Measurements from ENCODE around the gene ALDH2. TPM values are rescaled to one million over a fixed set of nuclear protein-coding genes. Genes with fewer than 3 reads are reported as not detected.
A peak's percentile ranks its signal among the peaks of the same experiment; 100 is the strongest.
"Not testable (repeated sequence)": the region's sequence is repeated elsewhere in the genome, so short reads cannot be mapped to it uniquely, and the experiment has no call there.

ALDH2 gene
- total and polyA plus RNA-seq, 4 experiments from 2014 or later: 0.47 to 3.1 (median 1.8) TPM

DNA sequence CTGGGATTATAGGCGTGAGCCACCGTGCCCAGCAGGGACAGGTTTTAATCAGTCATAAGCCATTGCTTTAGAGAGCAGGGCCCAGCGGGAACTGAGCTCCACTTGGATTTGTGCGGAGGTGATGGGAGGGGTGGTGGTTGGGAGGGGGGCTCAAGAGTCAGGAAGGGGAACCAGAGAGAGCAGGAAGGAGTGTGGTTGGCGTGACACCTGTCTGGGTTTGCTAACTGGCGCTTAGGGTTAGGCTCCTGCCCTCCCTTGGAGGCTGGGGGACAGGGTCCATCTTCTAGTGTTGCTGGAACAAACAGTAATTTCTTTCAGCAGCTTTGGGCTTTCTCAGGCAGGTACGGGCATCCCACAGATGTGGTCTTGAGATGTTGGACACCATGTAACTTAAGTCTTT is 7.5 kb upstream of the ALDH2 start:
- Mint-ChIP-seq H3K4me1 (peaks cover 0 to 4% (median 3%) of the 10 kb centered on the region in 4 donors), H3K27ac (no peak overlapping the region), H3K4me3 (no peak overlapping the region), H3K36me3 (peaks cover 8 to 12% of the 10 kb centered on the region in 2 donors), H3K9me3 (no peaks in the 10 kb centered on the region), H3K27me3 (peaks cover 10 to 17% of the 10 kb centered on the region in 2 donors)
- Histone ChIP-seq H3K27ac (ENCODE audit: low read depth, low read length) (no peak overlapping the region), H3K36me3 (ENCODE audit: insufficient read depth, low read length) (peaks cover 3% of the 10 kb centered on the region), H3K4me1 (ENCODE audit: insufficient read depth, low read length) (no peaks in the 10 kb centered on the region), H3K27me3 (ENCODE audit: insufficient read depth, low read length) (no peaks in the 10 kb centered on the region), H3K4me3 (ENCODE audit: low read length in 2 of 2) (no peak overlapping the region), H3K9me3 (ENCODE audit: control insufficient read depth in 1 of 2, low read length in 2 of 2) (no peaks in the 10 kb centered on the region)
- CTCF ChIA-PET (ENCODE audit: partially characterized antibody): no interaction called here
- no peak for DNase-seq
- POLR2A ChIA-PET (ENCODE audit: partially characterized antibody): no interaction called here
- intact Hi-C loops (cut with micrococcal nuclease): no loop called here

DNA sequence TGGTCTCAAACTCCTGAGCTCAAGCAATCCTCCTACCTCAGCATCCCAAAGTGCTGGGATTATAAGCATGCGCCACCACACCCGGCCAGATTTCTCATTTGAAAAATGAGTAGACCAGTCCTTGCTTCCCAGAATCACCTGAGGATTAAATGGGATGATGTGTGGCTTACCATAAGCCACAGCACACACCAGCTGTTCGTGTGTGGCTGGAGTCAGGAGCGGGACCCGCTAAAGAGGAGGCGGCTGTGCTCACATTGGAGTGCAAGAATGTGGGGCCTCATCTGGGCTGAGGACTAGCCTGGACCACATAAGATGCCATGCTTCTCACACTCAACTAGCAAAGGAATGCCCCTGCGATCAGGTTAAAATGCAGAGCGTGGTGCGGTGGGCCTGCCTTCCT is 6.7 kb upstream of the ALDH2 start:
- H3K27me3 ChIP-seq (ENCODE audit: insufficient read depth, low read length): no peaks in the 10 kb centered on the region
- no peak for DNase-seq
- no peak overlapping the region for H3K27ac ChIP-seq (ENCODE audit: low read depth, low read length)
- Mint-ChIP-seq H3K9me3 (no peaks in the 10 kb centered on the region), H3K36me3 (peaks cover 4 to 10% of the 10 kb centered on the region in 2 donors), H3K27me3 (peaks cover 13 to 21% of the 10 kb centered on the region in 2 donors), H3K27ac (no peak overlapping the region), H3K4me3 (no peak overlapping the region), H3K4me1 (peaks cover 0 to 5% (median 3%) of the 10 kb centered on the region in 4 donors)
- intact Hi-C loops (cut with micrococcal nuclease): no loop called here
- ChIA-PET POLR2A (ENCODE audit: partially characterized antibody) (no interaction called here), CTCF (ENCODE audit: partially characterized antibody) (no interaction called here)
- no peaks in the 10 kb centered on the region for H3K4me1 ChIP-seq (ENCODE audit: insufficient read depth, low read length)
- H3K4me3 ChIP-seq (ENCODE audit: low read length in 2 of 2): no peak overlapping the region
- H3K36me3 ChIP-seq (ENCODE audit: insufficient read depth, low read length): peaks cover 3% of the 10 kb centered on the region
- H3K9me3 ChIP-seq (ENCODE audit: control insufficient read depth in 1 of 2, low read length in 2 of 2): no peaks in the 10 kb centered on the region

DNA sequence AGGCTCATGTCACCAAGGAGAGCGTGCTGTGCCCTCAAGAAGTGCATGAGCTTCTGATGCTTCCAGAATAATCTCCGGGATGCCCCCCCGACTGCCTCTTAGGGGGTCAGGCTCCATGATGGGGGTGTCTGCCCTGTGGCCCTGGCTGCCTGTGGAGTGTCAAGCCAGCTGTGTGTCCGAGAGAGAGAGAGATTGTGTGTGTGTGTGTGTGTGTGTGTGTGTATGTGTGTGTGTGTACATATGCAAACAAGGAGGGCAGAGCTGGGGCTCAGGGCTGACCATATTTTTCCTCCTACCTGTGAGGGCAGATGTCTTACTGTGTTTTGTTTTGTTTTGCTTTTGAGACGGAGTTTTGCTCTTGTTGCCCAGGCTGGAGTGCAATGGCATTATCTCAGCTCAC is 5.6 kb upstream of the ALDH2 start:
- Histone ChIP-seq H3K36me3 (ENCODE audit: insufficient read depth, low read length) (no peaks in the 10 kb centered on the region), H3K9me3 (ENCODE audit: control insufficient read depth in 1 of 2, low read length in 2 of 2) (no peaks in the 10 kb centered on the region), H3K4me3 (ENCODE audit: low read length in 2 of 2) (no peak overlapping the region), H3K27ac (ENCODE audit: low read depth, low read length) (no peak overlapping the region), H3K4me1 (ENCODE audit: insufficient read depth, low read length) (peaks cover under 1% of the 10 kb centered on the region), H3K27me3 (ENCODE audit: insufficient read depth, low read length) (no peaks in the 10 kb centered on the region)
- peaks cover 14 to 21% of the 10 kb centered on the region in 2 donors for H3K27me3 Mint-ChIP-seq
- H3K9me3 Mint-ChIP-seq: no peaks in the 10 kb centered on the region
- intact Hi-C loops (cut with micrococcal nuclease): no loop called here
- no peak overlapping the region for H3K27ac Mint-ChIP-seq
- H3K4me1 Mint-ChIP-seq: peaks cover 0 to 8% (median 5%) of the 10 kb centered on the region in 4 donors
- no peak overlapping the region for H3K4me3 Mint-ChIP-seq
- POLR2A ChIA-PET (ENCODE audit: partially characterized antibody): no interaction called here
- DNase-seq: no peak
- CTCF ChIA-PET (ENCODE audit: partially characterized antibody): no interaction called here
- peaks cover under 1 to 5% of the 10 kb centered on the region in 2 donors for H3K36me3 Mint-ChIP-seq

DNA sequence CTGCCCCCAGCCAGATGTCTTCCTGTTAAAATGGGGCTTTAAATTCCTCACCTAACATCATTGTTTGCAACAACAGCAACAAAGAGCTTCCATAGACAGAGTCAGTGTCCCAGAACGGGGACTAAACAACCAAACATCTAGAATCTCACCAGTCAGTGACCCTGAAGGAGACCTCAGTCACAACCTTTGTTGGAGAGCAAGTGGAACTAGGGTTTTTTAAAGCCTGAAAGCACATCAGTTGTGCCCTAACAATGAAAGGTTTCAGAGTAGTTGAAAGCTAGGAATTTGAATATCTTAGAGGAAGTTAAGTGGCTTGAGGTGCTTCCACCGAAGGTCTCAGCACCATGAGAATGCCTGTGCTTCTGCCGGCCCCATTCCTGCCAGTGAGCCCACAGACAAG is 5.0 kb upstream of the ALDH2 start:
- H3K4me1 Mint-ChIP-seq: peaks cover 4 to 12% (median 8%) of the 10 kb centered on the region in 4 donors
- Histone ChIP-seq H3K36me3 (ENCODE audit: insufficient read depth, low read length) (no peaks in the 10 kb centered on the region), H3K27ac (ENCODE audit: low read depth, low read length) (no peak overlapping the region), H3K4me1 (ENCODE audit: insufficient read depth, low read length) (peaks cover 5% of the 10 kb centered on the region), H3K9me3 (ENCODE audit: control insufficient read depth in 1 of 2, low read length in 2 of 2) (no peaks in the 10 kb centered on the region), H3K27me3 (ENCODE audit: insufficient read depth, low read length) (no peaks in the 10 kb centered on the region), H3K4me3 (ENCODE audit: low read length in 2 of 2) (no peak overlapping the region)
- peaks cover 0 to 3% (median 0%) of the 10 kb centered on the region in 8 donors for H3K9me3 Mint-ChIP-seq
- ChIA-PET POLR2A (ENCODE audit: partially characterized antibody) (no interaction called here), CTCF (ENCODE audit: partially characterized antibody) (interaction anchor here (0.7 kb wide), 1 partner anchor 62 kb away, joined by 4 read pairs; no protein-coding TSS in a partner anchor)
- H3K36me3 Mint-ChIP-seq: peaks cover 3% of the 10 kb centered on the region in 2 donors
- no peak for DNase-seq
- H3K4me3 Mint-ChIP-seq: peak overlapping the region in 1 of 8 donors; percentile 3
- intact Hi-C loops (cut with micrococcal nuclease): no loop called here
- H3K27me3 Mint-ChIP-seq: peaks cover 18 to 25% of the 10 kb centered on the region in 2 donors
- H3K27ac Mint-ChIP-seq: peak overlapping the region in 1 of 7 donors; percentile 8

DNA sequence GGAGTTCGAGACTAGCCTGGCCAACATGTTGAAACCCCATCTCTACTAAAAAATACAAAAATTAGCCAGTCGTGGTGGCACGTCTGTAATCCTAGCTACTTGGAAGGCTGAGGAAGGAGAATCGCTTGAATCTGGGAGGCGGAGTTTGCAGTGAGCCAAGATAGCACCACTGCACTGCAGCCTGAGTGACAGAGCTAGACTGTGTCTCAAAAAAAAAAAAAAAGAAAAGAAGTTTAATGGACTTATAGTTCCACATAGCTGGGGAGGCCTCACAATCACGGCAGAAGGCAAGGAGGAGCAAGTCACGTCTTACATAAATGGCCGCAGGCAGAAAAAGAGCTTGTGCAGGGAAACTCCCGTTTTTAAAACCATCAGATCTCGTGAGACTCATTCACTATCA is 3.2 kb upstream of the ALDH2 start:
- CTCF ChIA-PET (ENCODE audit: partially characterized antibody); H3K36me3 Mint-ChIP-seq; H3K27ac ChIP-seq (ENCODE audit: low read depth, low read length); H3K9me3 ChIP-seq (ENCODE audit: control insufficient read depth in 1 of 2, low read length in 2 of 2); H3K27me3 ChIP-seq (ENCODE audit: insufficient read depth, low read length); H3K36me3 ChIP-seq (ENCODE audit: insufficient read depth, low read length); H3K4me1 ChIP-seq (ENCODE audit: insufficient read depth, low read length); POLR2A ChIA-PET (ENCODE audit: partially characterized antibody); H3K4me3 ChIP-seq (ENCODE audit: low read length in 2 of 2); H3K9me3 Mint-ChIP-seq; DNase-seq; intact Hi-C loops (cut with micrococcal nuclease): not testable (repeated sequence)
- Mint-ChIP-seq H3K4me3 (peak overlapping the region in 1 of 8 donors; percentile 32), H3K27me3 (peaks cover 23 to 32% of the 10 kb centered on the region in 2 donors), H3K4me1 (peaks cover 7 to 20% (median 13%) of the 10 kb centered on the region in 4 donors), H3K27ac (peak overlapping the region in 1 of 7 donors; percentile 74)

DNA sequence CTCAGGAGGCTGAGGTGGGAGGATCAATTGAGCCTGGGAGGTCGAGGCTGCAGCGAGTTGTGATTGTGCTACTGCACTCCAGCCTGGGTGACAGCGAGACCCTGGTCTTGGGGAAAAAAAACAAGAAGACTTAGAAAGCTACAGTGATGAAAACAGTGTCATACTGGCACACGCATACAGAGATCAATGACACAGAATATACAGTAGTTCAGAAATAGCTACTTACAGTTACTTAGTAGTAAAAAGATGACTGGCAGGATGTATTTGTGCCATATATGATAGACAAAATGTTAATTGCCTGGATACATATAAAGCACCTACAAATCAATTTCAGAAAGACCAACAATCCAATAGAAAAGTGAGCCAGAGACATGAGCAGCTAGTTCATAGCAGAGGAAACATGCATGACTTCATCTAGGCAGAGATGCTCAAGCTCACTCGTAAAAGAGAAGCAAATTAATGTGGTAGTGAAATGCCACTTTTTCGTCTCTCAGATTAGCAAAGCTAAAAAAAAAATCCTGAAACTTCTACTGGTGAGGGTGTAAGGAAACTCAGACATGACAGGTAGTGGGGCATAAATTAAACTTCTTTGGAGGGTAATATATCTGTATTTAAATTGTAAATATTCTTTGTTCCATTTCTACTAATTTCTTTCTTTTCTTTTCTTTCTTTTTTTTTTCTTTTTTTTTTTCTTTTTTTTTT is 2.5 kb upstream of the ALDH2 start:
- Histone ChIP-seq H3K36me3 (ENCODE audit: insufficient read depth, low read length) (no peaks in the 10 kb centered on the region), H3K9me3 (ENCODE audit: control insufficient read depth in 1 of 2, low read length in 2 of 2) (no peaks in the 10 kb centered on the region), H3K4me3 (ENCODE audit: low read length in 2 of 2) (no peak overlapping the region), H3K27ac (ENCODE audit: low read depth, low read length) (no peak overlapping the region), H3K27me3 (ENCODE audit: insufficient read depth, low read length) (no peaks in the 10 kb centered on the region), H3K4me1 (ENCODE audit: insufficient read depth, low read length) (peaks cover 8% of the 10 kb centered on the region)
- Mint-ChIP-seq H3K4me1 (peaks cover 7 to 20% (median 13%) of the 10 kb centered on the region in 4 donors), H3K9me3 (peaks cover 0 to 3% (median 0%) of the 10 kb centered on the region in 8 donors), H3K4me3 (no peak overlapping the region), H3K27me3 (peaks cover 23 to 32% of the 10 kb centered on the region in 2 donors), H3K27ac (no peak overlapping the region), H3K36me3 (peaks cover 0 to 3% of the 10 kb centered on the region in 2 donors)
- ChIA-PET POLR2A (ENCODE audit: partially characterized antibody) (no interaction called here), CTCF (ENCODE audit: partially characterized antibody) (no interaction called here)
- DNase-seq: no peak
- intact Hi-C loops (cut with micrococcal nuclease): no loop called here

DNA sequence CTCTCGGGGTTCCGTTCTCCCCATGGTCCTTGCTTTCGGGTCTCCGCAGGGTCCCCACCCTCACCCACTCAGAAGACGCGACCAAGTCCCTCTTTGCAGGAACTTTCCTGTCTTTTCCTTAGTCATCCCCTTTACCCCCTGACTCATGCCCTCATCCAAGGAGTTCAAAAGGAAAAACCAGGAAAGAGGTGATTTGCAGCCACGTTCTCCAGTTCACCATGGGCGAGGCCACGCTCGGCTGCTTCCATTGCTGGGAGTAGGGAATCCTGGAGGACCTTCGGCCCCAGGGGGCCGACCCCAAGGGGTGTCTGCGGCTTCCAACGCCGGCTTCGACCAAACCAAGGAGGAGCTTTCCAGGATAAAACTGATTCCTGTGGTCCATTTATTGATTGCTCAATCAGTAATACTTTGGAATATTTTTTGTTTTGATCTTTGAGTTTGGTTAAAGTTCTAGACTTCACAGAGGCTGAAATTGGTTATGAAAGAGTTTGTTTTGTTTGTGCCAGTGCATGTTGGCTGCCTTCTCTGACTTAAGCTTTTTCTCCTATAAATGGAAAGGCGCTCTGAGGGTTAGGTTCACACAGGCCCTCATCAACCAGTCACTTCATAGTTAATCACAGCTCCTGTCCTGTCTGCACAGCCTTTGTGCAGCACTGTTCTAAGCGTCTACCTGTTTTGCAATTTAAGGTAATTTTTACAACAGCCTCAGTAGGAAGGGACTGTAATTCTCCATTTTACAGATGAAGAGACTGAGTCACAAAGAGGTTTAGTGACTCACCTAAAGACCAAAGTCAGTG is 827 bp downstream of the ALDH2 start:
- CTCF ChIA-PET (ENCODE audit: partially characterized antibody): interaction anchor here (1.1 kb wide), 1 partner anchor 46 kb away, joined by 5 read pairs; no protein-coding TSS in a partner anchor
- intact Hi-C loops (cut with micrococcal nuclease): no loop called here
- DNase-seq: no peak
- Mint-ChIP-seq H3K36me3 (peaks cover 0 to 3% of the 10 kb centered on the region in 2 donors), H3K4me1 (peaks cover 6 to 20% (median 12%) of the 10 kb centered on the region in 4 donors), H3K27ac (no peak overlapping the region), H3K9me3 (peaks cover 0 to 3% (median 0%) of the 10 kb centered on the region in 8 donors), H3K4me3 (peak overlapping the region; percentile 54 to 88 (median 77)), H3K27me3 (peaks cover 23 to 34% of the 10 kb centered on the region in 2 donors)
- POLR2A ChIA-PET (ENCODE audit: partially characterized antibody): no interaction called here
- peaks cover 8% of the 10 kb centered on the region for H3K4me1 ChIP-seq (ENCODE audit: insufficient read depth, low read length)
- H3K9me3 ChIP-seq (ENCODE audit: control insufficient read depth in 1 of 2, low read length in 2 of 2): no peaks in the 10 kb centered on the region
- no peak overlapping the region for H3K4me3 ChIP-seq (ENCODE audit: low read length in 2 of 2)
- H3K27ac ChIP-seq (ENCODE audit: low read depth, low read length): no peak overlapping the region
- no peaks in the 10 kb centered on the region for H3K27me3 ChIP-seq (ENCODE audit: insufficient read depth, low read length)
- H3K36me3 ChIP-seq (ENCODE audit: insufficient read depth, low read length): no peaks in the 10 kb centered on the region

All from CD4-positive, alpha-beta memory T cell (primary cell).